ENCODE results near the gene NEGR1.

DNA sequence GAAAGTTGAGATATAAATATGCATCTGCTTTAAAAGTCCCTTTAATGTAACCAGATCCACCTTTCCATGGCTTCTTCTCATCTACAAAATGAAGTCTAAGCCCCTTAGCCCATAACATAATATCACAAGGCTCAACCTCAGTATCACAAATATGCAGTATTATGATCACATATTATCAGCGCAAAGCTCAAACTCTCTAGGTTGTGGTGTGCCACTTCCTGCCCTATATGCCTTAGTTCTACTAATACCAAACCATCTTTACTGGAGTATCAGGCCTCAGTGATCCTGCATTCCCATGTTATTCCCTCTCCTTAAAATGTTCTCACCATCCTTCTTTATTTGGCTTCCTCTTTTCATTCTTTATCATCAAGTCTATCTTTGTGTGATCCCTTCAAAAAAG lies 301.8 kb downstream of the NEGR1 start:
- TF ChIP-seq, protein P1, sequence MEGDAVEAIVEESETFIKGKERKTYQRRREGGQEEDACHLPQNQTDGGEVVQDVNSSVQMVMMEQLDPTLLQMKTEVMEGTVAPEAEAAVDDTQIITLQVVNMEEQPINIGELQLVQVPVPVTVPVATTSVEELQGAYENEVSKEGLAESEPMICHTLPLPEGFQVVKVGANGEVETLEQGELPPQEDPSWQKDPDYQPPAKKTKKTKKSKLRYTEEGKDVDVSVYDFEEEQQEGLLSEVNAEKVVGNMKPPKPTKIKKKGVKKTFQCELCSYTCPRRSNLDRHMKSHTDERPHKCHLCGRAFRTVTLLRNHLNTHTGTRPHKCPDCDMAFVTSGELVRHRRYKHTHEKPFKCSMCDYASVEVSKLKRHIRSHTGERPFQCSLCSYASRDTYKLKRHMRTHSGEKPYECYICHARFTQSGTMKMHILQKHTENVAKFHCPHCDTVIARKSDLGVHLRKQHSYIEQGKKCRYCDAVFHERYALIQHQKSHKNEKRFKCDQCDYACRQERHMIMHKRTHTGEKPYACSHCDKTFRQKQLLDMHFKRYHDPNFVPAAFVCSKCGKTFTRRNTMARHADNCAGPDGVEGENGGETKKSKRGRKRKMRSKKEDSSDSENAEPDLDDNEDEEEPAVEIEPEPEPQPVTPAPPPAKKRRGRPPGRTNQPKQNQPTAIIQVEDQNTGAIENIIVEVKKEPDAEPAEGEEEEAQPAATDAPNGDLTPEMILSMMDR (conservative IDR thresholded peaks at IDR 0.05; ENCODE audit: low read length), result no peak
- no peak for TF ChIP-seq EZH2phosphoT487 (IDR thresholded peaks at IDR 0.05; ENCODE audit: borderline replicate concordance, low read depth, low read length)

All from OCI-LY7 (cell line).